Heart right ventricle (tissue), 16 donors: ENCODE results near the gene SERTAD4. TPM values are rescaled to one million over a fixed set of nuclear protein-coding genes. Genes with fewer than 3 reads are reported as not detected.

Experiments
- ATAC-seq, 8 donors: fragments of 200-7000 bp; cut with Tn5 transposase; one replicate each; pipeline ENCODE4 v1.9.1; 2020; ENCODE audit warnings: mild to moderate bottlenecking in 8 of 8, moderate library complexity in 8 of 8, moderate number of reproducible peaks in 1 of 8
- DNase-seq, 2 donors: peaks; one replicate each; pipeline ENCODE4 v3.0.0-alpha.2; 2020
- H3K27ac ChIP-seq, 10 donors: fragments of 200-600 bp; sonication (generic) in 2 of 10; one replicate each; pipeline versions ENCODE4 v1.5.0 to v1.8.0; 2020 to 2022; ENCODE audit warnings: mild to moderate bottlenecking in 3 of 10
- H3K27me3 ChIP-seq, 7 donors: fragments of 200-600 bp; one replicate each; pipeline ENCODE4 v1.8.0; 2021 to 2022; ENCODE audit warnings: mild to moderate bottlenecking in 2 of 7
- H3K36me3 ChIP-seq, 9 donors: fragments of 200-600 bp; sonication (generic) in 1 of 9; one replicate each; pipeline versions ENCODE4 v1.5.0 to v1.8.0; 2020 to 2022; ENCODE audit warnings: mild to moderate bottlenecking in 2 of 9
- H3K4me1 ChIP-seq, 9 donors: fragments of 200-600 bp; sonication (generic) in 1 of 9; one replicate each; pipeline versions ENCODE4 v1.5.0 to v1.8.0; 2020 to 2022; ENCODE audit warnings: mild to moderate bottlenecking in 4 of 9
- H3K4me3 ChIP-seq, 10 donors: fragments of 200-600 bp; sonication (generic) in 2 of 10; one replicate each; pipeline versions ENCODE4 v1.5.0 to v1.8.0; 2020 to 2022; ENCODE audit warnings: mild to moderate bottlenecking in 7 of 10, moderate library complexity in 2 of 10
- H3K9me3 ChIP-seq, 11 donors: fragments of 200-600 bp in 10 of 11; sonication (generic) in 2 of 11; one replicate each; pipeline versions ENCODE4 v1.5.0 to v1.8.0; 2013 to 2022; ENCODE audit warnings: mild to moderate bottlenecking in 2 of 11, control low read depth in 1 of 11, moderate library complexity in 1 of 11
- WGBS, 2 donors: extraction: QIAGEN DNeasy Blood & Tissue Kit; methylation state at CpG; one replicate each; pipeline ENCODE4 v1.1.7; 2013; ENCODE audit warnings: inconsistent platforms in 1 of 2; 5-methylcytosine and 5-hydroxymethylcytosine counted together
- intact Hi-C, 10 donors: fragments of 100-400 bp; cut with DNase I; formaldehyde crosslinking; loops; one replicate each; pipeline versions ENCODE4 v1.11.1 to v1.14.2; 2022
- polyA plus RNA-seq, 2 donors: library from polyadenylated mRNA; stranded (reverse); fragments of 200-250 nt; gene quantifications; one replicate each; pipeline ENCODE4 v1.2.3, GENCODE V29; 2013
- total RNA-seq, 10 donors: library from RNA; stranded (reverse); fragmentation: NEBNext Ultra II Directional in 3 of 10; extraction: Animal tissue kit (Norgen Biotek cat#: 25700) in 3 of 10; gene quantifications; one replicate each; pipeline versions ENCODE4 v1.2.1 to v1.2.4, GENCODE V29; 2021 to 2023
- TF ChIP-seq, protein P1 (sequence below), 9 donors: fragments of 200-600 bp; sonication (generic) in 2 of 9; IDR thresholded peaks; one replicate each; pipeline versions ENCODE4 v1.5.0 to v1.8.0; 2021 to 2022; ENCODE audit warnings: antibody characterized with exemption in 9 of 9, mild to moderate bottlenecking in 5 of 9, moderate library complexity in 1 of 9
- donor health status: Arrhythmogenic right ventricular cardiomyopathy.
- donor health status: ischemic (EF 13 %, LVEDD 7.1; RV severe dilation, severe dysfunction).
- donor health status: healthy with polysubstance abuse.
- donor health status: DM: no; HTN: yes; CAD: no.
- donor health status: DM: no; HTN: no; CAD: no.
- donor health status: ischemic (EF 25% LVEDD 6.9; RV normal size, moderate dysfunction).
- donor health status: ischemic (EF 25% LVEDD 5.7; RV mildly dilated, moderate dysfunction).
- donor health status: healthy.
- donor health status: DM: yes; HTN: yes; CAD: no.
- donor health status: Ischemic cardiomyopathy.
- donor health status: ischemic (EF 35%, LVEDD 5.7; RV mildly dilated, moderate dysfunction).
- donor health status: nonischemic (EF 11% LVEDD 7.7; RV severe dilation, severe dysfunction).
- donor health status: DM: yes; HTN: yes; CAD: no.
- donor health status: PGD.
- donor health status: ischemic (EF 29% LVEDD 5.4; RV normal size, mild dysfunction).
- donor health status: nonischemic (EF 23%, LVEDD 6.1; RV moderate dilation, normal function).

The SERTAD4 gene
- total and polyA plus RNA-seq, 12 donors: 1.5 to 5.4 (median 2.4) TPM

DNA sequence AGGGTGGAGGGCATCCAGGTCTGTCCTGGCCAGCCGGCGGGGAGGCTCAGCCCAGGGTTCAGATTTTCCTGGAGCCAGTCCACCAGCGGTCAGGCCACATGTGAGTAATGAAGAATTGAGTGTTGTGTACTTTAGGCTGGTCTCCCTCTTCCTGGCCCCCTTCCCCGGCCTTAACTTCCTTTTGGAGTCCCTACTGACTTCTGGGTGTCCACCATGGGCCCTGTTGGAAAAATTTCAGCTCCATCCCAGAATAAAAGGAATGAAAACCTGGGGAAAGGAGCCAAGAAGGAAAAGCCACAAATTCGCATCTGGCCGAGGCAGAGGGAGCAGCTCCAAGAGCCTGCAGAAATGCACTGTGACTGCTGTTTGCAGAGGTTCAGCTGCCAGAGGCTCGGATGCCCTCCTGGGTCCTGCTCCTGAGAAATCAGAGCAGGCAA, 60.6 kb downstream of the SERTAD4 start:
- Histone ChIP-seq H3K27me3 (peaks cover 0 to 32% (median 0%) of the 10 kb centered on the region in 7 donors), H3K36me3 (no peaks in the 10 kb centered on the region), H3K27ac (peak overlapping the region in 7 of 10 donors; percentile 44 to 89 (median 81)), H3K4me1 (peaks cover 3 to 50% (median 25%) of the 10 kb centered on the region in 9 donors), H3K4me3 (peak overlapping the region in 8 of 10 donors; percentile 46 to 61 (median 53)), H3K9me3 (no peaks in the 10 kb centered on the region)
- peak; percentile 45 to 79 (median 71) for ATAC-seq
- TF ChIP-seq, protein P1, sequence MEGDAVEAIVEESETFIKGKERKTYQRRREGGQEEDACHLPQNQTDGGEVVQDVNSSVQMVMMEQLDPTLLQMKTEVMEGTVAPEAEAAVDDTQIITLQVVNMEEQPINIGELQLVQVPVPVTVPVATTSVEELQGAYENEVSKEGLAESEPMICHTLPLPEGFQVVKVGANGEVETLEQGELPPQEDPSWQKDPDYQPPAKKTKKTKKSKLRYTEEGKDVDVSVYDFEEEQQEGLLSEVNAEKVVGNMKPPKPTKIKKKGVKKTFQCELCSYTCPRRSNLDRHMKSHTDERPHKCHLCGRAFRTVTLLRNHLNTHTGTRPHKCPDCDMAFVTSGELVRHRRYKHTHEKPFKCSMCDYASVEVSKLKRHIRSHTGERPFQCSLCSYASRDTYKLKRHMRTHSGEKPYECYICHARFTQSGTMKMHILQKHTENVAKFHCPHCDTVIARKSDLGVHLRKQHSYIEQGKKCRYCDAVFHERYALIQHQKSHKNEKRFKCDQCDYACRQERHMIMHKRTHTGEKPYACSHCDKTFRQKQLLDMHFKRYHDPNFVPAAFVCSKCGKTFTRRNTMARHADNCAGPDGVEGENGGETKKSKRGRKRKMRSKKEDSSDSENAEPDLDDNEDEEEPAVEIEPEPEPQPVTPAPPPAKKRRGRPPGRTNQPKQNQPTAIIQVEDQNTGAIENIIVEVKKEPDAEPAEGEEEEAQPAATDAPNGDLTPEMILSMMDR (IDR thresholded peaks at IDR 0.05): no peak
- intact Hi-C loops: loop anchor here in 5 of 10 donors (2.0 to 10.0 kb wide), 4 partner anchors 34 to 61 kb away; partner anchors contain the start of gene SERTAD4 (in 2 of the 5)
- 36 to 55% methylated on average over 7 of the region's 7 CpGs for WGBS, 2 donors
- DNase-seq: peak; percentile 65 to 76

GRCh38 chr1:210294999-210295745, 62.6 kb downstream of the SERTAD4 start:
- TF ChIP-seq, protein P1 (IDR thresholded peaks at IDR 0.05): no peak
- peak in 7 of 8 donors; percentile 53 to 66 (median 59) for ATAC-seq
- WGBS, 2 donors: 43 to 44% methylated on average over 10 of the region's 10 CpGs
- Histone ChIP-seq H3K27me3 (peaks cover 0 to 32% (median 0%) of the 10 kb centered on the region in 7 donors), H3K36me3 (no peaks in the 10 kb centered on the region), H3K4me1 (peaks cover 3 to 66% (median 25%) of the 10 kb centered on the region in 9 donors), H3K9me3 (no peaks in the 10 kb centered on the region), H3K27ac (peak overlapping the region; percentile 10 to 89 (median 60)), H3K4me3 (no peak overlapping the region)
- DNase-seq: peak; percentile 60 to 63
- intact Hi-C loops: loop anchor here in 6 of 10 donors (5.0 to 10.0 kb wide), 3 partner anchors 58 to 63 kb away; partner anchors contain the start of gene SERTAD4 (in 3 of the 6)

Other genes with a start within 250 kb of the SERTAD4 start
- 1 to 10 TPM in 9 of 10 donors, under 1 TPM in 1; 0.95 to 4.3 (median 2.6) TPM for gene HHAT, start 96.1 kb downstream of the SERTAD4 start, total RNA-seq
- 1 to 10 TPM in 1 of 2 donors, under 1 TPM in 1; 0.81 to 1.2 TPM for gene HHAT, start 96.1 kb downstream of the SERTAD4 start, polyA plus RNA-seq